Astrocyte of the spinal cord (primary cell): ENCODE data around the gene NOXRED1.
"Not testable (repeated sequence)": the region's sequence is repeated elsewhere in the genome, so short reads cannot be mapped to it uniquely, and the experiment has no call there.

Experiments
- DNase-seq: peaks from one replicate; pipeline ENCODE4 v3.0.0; 2011; ENCODE audit warnings: low read depth, low spot score
- H3K4me3 ChIP-seq: 2 replicates; pipeline ENCODE4 v1.5.1; 2011; ENCODE audit warnings: low read depth, mild to moderate bottlenecking, low read length, moderate library complexity
- CTCF ChIP-seq: IDR thresholded peaks from 2 replicates; pipeline ENCODE4 v1.5.1; 2012; ENCODE audit warnings: low read depth, mild to moderate bottlenecking, low read length, inconsistent platforms
- in situ Hi-C: cut with HindIII; loops from 2 replicates; pipeline ENCODE4 v1.10.0; 2017; ENCODE audit warnings: low sequenced_read_pairs

Gene NOXRED1

GRCh38 chr14:77438596-77438995, 15.3 kb upstream of the NOXRED1 start:
- no peak for TF ChIP-seq CTCF
- DNase-seq, result no peak
- in situ Hi-C loops, result no loop called here
- no peak overlapping the region for H3K4me3 ChIP-seq

GRCh38 chr14:77436042-77436441, 12.7 kb upstream of the NOXRED1 start:
- no peak overlapping the region for H3K4me3 ChIP-seq
- DNase-seq, result no peak
- TF ChIP-seq CTCF, result no peak
- in situ Hi-C loops, result no loop called here

GRCh38 chr14:77426396-77426795, 3.1 kb upstream of the NOXRED1 start:
- in situ Hi-C loops, result no loop called here
- TF ChIP-seq CTCF, result no peak
- no peak overlapping the region for H3K4me3 ChIP-seq
- no peak for DNase-seq

- DNase-seq, result no peak
- no peak overlapping the region for H3K4me3 ChIP-seq
- in situ Hi-C loops, result no loop called here
- TF ChIP-seq CTCF, result no peak
Observed at GRCh38 chr14:77424862-77425261, 1.5 kb upstream of the NOXRED1 start.

- DNase-seq, result no peak
- no peak overlapping the region for H3K4me3 ChIP-seq
- in situ Hi-C loops, result no loop called here
- TF ChIP-seq CTCF, result no peak
Observed at GRCh38 chr14:77421201-77421600, 2.1 kb downstream of the NOXRED1 start.

- in situ Hi-C loops, result no loop called here
- TF ChIP-seq CTCF, result no peak
- no peak for DNase-seq
- H3K4me3 ChIP-seq, result no peak overlapping the region
Observed at GRCh38 chr14:77416836-77417235, 6.5 kb downstream of the NOXRED1 start.

- H3K4me3 ChIP-seq, in situ Hi-C loops, DNase-seq: not testable (repeated sequence)
Observed at GRCh38 chr14:77416098-77416497, 7.2 kb downstream of the NOXRED1 start.

GRCh38 chr14:77415403-77416030, 7.8 kb downstream of the NOXRED1 start:
- in situ Hi-C loops, DNase-seq: not testable (repeated sequence)

More at GRCh38 chr14:77415403-77416030, 7.8 kb downstream of the NOXRED1 start:
- not testable (repeated sequence) for H3K4me3 ChIP-seq
